Lung (tissue), 12 donors: ENCODE results near the gene ARHGEF1. TPM values are rescaled to one million over a fixed set of nuclear protein-coding genes. Genes with fewer than 3 reads are reported as not detected.
"Not testable (repeated sequence)": the region's sequence is repeated elsewhere in the genome, so short reads cannot be mapped to it uniquely, and the experiment has no call there.

Experiments
- ATAC-seq: fragments of 200-7000 bp; cut with Tn5 transposase; one replicate; pipeline ENCODE4 v1.9.1; 2020; ENCODE audit warnings: moderate number of reproducible peaks; ENCODE audit not compliant: insufficient read depth, low FRiP score
- DNase-seq, 3 donors: peaks; one replicate each; pipeline ENCODE4 v3.0.0-alpha.2; 2013 to 2017
- H3K27ac ChIP-seq, 2 donors: one replicate each; pipeline ENCODE4 v1.5.1; 2013; ENCODE audit warnings: mild to moderate bottlenecking in 2 of 2, moderate library complexity in 2 of 2, control low read depth in 1 of 2, inconsistent platforms in 1 of 2, low read depth in 1 of 2, low read length in 1 of 2
- H3K27me3 ChIP-seq, 3 donors: one replicate each; pipeline ENCODE4 v1.5.1; 2013; ENCODE audit warnings: low read length in 2 of 3; ENCODE audit not compliant: control insufficient read depth in 3 of 3, insufficient read depth in 3 of 3
- H3K36me3 ChIP-seq, 4 donors: one replicate each; pipeline ENCODE4 v1.5.1; 2013; ENCODE audit warnings: low read length in 4 of 4, mild to moderate bottlenecking in 1 of 4, moderate library complexity in 1 of 4; ENCODE audit not compliant: control insufficient read depth in 4 of 4, insufficient read depth in 4 of 4
- H3K4me1 ChIP-seq, 5 donors: one replicate each; pipeline ENCODE4 v1.5.1; 2013; ENCODE audit warnings: low read length in 5 of 5, mild to moderate bottlenecking in 2 of 5, moderate library complexity in 1 of 5; ENCODE audit not compliant: control insufficient read depth in 5 of 5, insufficient read depth in 5 of 5
- H3K4me3 ChIP-seq: one replicate; pipeline ENCODE4 v1.5.1; 2013; ENCODE audit warnings: mild to moderate bottlenecking, control low read depth, moderate library complexity
- H3K9ac ChIP-seq, 2 donors: one replicate each; pipeline ENCODE4 v1.5.1; 2013; ENCODE audit warnings: low read length in 2 of 2, control low read depth in 1 of 2; ENCODE audit not compliant: insufficient read depth in 1 of 2
- H3K9me3 ChIP-seq, 4 donors: one replicate each; pipeline ENCODE4 v1.5.1; 2013; ENCODE audit warnings: low read length in 3 of 4, mild to moderate bottlenecking in 1 of 4, moderate library complexity in 1 of 4; ENCODE audit not compliant: control insufficient read depth in 4 of 4, insufficient read depth in 3 of 4
- CTCF ChIP-seq: IDR thresholded peaks from 2 replicates; pipeline ENCODE4 v1.5.1; 2012; ENCODE audit warnings: mild to moderate bottlenecking; ENCODE audit errors: control extremely low read depth, extremely low read depth
- WGBS, 2 donors: extraction: QIAGEN DNeasy Blood & Tissue Kit; methylation state at CpG; one replicate each; pipeline ENCODE4 v1.1.7; 2013; 5-methylcytosine and 5-hydroxymethylcytosine counted together
- polyA plus RNA-seq, 2 donors: library from polyadenylated mRNA; stranded (reverse); fragments of 200-250 nt; gene quantifications; one replicate each; pipeline ENCODE4 v1.2.1, GENCODE V29; 2013
- total RNA-seq, 2 donors: library from RNA; depleted of rRNA in 1 of 2; stranded (reverse); fragments of >200 nt in 1 of 2; gene quantifications; one replicate each; pipeline ENCODE4 v1.2.1, GENCODE V29; 2014 to 2021
- donor health status: control.
- donor health status: control.
- donor health status: Bipolar disorder and iron deficiency.
- donor health status: healthy.
- donor health status: DM: yes; HTN: yes; CAD: no.

The ARHGEF1 gene
- total and polyA plus RNA-seq, 4 donors, result 55.4 to 231 (median 176) TPM

GRCh38 chr19:41872384-41872774, 10.6 kb upstream of the ARHGEF1 start:
- Histone ChIP-seq H3K36me3 (peaks cover 7 to 33% (median 13%) of the 10 kb centered on the region in 4 donors), H3K27ac (no peak overlapping the region), H3K9me3 (no peaks in the 10 kb centered on the region), H3K27me3 (no peaks in the 10 kb centered on the region), H3K9ac (no peak overlapping the region), H3K4me1 (no peaks in the 10 kb centered on the region), H3K4me3 (no peak overlapping the region)
- no peak for TF ChIP-seq CTCF
- no peak for ATAC-seq
- no peak for DNase-seq
- 90 to 91% methylated on average over 12 of the region's 12 CpGs for whole genome bisulfite sequencing, 2 donors

- H3K4me3 ChIP-seq, result no peak overlapping the region
- no peak overlapping the region for H3K9ac ChIP-seq
- ATAC-seq (peak; percentile 43), DNase-seq (peak; percentile 58 to 76 (median 67))
- H3K4me1 ChIP-seq, result no peaks in the 10 kb centered on the region
- peak; percentile 52 for TF ChIP-seq CTCF
- H3K27ac ChIP-seq, result peak overlapping the region in 1 of 2 donors; percentile 12
- H3K36me3 ChIP-seq, result peaks cover 4 to 33% (median 13%) of the 10 kb centered on the region in 4 donors
- 45 to 50% methylated on average over 18 of the region's 18 CpGs for WGBS, 2 donors
- no peaks in the 10 kb centered on the region for H3K9me3 ChIP-seq
- H3K27me3 ChIP-seq, result peaks cover 0 to under 1% (median 0%) of the 10 kb centered on the region in 3 donors
Measured at GRCh38 chr19:41872775-41873647, 10.0 kb upstream of the ARHGEF1 start.

- H3K4me3 ChIP-seq, H3K27me3 ChIP-seq, DNase-seq, H3K9me3 ChIP-seq, ATAC-seq, H3K36me3 ChIP-seq, H3K9ac ChIP-seq, H3K4me1 ChIP-seq: not testable (repeated sequence)
- peak overlapping the region in 1 of 2 donors; percentile 25 for H3K27ac ChIP-seq
- WGBS, 2 donors, result 82 to 83% methylated on average over 3 of the region's 3 CpGs
Measured at GRCh38 chr19:41875973-41876372, 7.0 kb upstream of the ARHGEF1 start.
